ENCODE data around the gene CIAO3. TPM values are rescaled to one million over a fixed set of nuclear protein-coding genes. Genes with fewer than 3 reads are reported as not detected.

The CIAO3 gene
- total RNA-seq, 1 donor from 2014 or later, result 24.2 TPM

DNA sequence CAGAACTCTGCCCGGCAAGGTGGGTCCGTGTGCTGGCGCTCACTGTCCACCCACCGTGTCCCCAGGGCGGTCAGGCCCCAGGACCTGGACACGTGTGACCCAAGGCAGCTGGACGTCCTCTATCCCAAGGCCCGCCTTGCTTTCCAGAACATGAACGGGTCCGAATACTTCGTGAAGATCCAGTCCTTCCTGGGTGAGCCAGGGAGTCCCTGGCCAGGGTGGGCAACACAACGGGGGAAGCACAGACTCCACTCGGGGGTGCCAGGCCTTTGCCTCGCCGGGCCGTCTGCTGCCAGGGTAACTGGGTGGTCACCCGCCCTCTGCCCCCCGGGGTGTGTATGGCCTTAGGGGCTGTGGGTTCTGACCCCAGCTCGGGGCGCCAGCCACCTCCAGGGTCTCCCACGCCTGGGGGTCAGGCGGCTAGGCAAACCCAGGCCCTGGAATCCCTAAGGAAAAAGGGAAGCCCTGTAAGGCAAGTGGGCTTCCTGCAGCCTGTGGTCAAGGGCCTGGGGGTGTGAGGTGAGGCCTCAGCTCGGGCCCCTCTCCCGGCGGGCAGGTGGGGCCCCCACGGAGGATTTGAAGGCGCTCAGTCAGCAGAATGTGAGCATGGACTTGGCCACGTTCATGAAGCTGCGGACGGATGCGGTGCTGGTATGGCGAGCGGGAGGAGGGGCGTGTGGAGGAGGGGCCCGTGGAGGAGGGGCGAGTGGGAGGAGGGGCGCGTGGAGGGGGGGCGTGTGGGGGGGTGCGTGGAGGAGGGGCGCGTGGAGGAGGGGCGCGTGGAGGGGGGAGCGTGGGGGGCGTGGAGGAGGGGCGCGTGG, 26.2 kb upstream of the CIAO3 start:
- no peaks in the 10 kb centered on the region for H3K36me3 ChIP-seq
- no peak overlapping the region for H3K4me3 ChIP-seq
- no peaks in the 10 kb centered on the region for H3K27me3 ChIP-seq
- no peaks in the 10 kb centered on the region for H3K9me3 ChIP-seq
- DNase-seq, result no peak
- H3K4me1 ChIP-seq, result no peaks in the 10 kb centered on the region
- intact Hi-C loops (cut with DNase I), result no loop called here
- no peak overlapping the region for H3K27ac ChIP-seq
- TF ChIP-seq, protein P1, sequence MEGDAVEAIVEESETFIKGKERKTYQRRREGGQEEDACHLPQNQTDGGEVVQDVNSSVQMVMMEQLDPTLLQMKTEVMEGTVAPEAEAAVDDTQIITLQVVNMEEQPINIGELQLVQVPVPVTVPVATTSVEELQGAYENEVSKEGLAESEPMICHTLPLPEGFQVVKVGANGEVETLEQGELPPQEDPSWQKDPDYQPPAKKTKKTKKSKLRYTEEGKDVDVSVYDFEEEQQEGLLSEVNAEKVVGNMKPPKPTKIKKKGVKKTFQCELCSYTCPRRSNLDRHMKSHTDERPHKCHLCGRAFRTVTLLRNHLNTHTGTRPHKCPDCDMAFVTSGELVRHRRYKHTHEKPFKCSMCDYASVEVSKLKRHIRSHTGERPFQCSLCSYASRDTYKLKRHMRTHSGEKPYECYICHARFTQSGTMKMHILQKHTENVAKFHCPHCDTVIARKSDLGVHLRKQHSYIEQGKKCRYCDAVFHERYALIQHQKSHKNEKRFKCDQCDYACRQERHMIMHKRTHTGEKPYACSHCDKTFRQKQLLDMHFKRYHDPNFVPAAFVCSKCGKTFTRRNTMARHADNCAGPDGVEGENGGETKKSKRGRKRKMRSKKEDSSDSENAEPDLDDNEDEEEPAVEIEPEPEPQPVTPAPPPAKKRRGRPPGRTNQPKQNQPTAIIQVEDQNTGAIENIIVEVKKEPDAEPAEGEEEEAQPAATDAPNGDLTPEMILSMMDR (IDR thresholded peaks at IDR 0.05), result no peak
- no peak for ATAC-seq

DNA sequence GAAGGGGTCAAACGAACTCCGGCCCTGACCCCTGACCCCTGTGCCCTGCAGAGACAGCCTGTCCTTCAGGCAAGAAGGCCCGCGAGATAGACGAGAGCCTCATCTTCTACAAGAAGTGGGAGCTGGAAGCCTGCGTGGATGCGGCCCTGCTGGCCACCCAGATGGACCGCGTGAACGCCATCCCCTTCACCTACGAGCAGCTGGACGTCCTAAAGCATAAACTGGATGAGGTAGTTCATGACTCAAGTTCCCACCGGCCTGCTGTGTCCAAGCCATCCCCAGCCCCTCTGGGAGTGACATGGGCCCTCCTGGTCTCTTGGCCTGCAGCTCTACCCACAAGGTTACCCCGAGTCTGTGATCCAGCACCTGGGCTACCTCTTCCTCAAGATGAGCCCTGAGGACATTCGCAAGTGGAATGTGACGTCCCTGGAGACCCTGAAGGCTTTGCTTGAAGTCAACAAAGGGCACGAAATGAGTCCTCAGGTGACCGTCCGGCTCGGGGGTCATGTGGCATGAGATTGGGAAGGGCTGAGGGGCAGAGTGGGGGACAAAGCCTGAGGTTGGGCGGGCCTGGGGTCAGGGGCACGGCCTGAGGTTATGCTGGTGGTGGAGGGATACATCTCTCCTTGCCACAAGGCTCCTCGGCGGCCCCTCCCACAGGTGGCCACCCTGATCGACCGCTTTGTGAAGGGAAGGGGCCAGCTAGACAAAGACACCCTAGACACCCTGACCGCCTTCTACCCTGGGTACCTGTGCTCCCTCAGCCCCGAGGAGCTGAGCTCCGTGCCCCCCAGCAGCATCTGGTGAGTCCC, 25.4 kb upstream of the CIAO3 start:
- Histone ChIP-seq H3K27ac (no peak overlapping the region), H3K4me1 (no peaks in the 10 kb centered on the region), H3K36me3 (no peaks in the 10 kb centered on the region), H3K27me3 (no peaks in the 10 kb centered on the region), H3K9me3 (no peaks in the 10 kb centered on the region), H3K4me3 (no peak overlapping the region)
- intact Hi-C loops (cut with DNase I), result no loop called here
- ATAC-seq (no peak), DNase-seq (peak; percentile 62)
- TF ChIP-seq, protein P1 (IDR thresholded peaks at IDR 0.05), result no peak

DNA sequence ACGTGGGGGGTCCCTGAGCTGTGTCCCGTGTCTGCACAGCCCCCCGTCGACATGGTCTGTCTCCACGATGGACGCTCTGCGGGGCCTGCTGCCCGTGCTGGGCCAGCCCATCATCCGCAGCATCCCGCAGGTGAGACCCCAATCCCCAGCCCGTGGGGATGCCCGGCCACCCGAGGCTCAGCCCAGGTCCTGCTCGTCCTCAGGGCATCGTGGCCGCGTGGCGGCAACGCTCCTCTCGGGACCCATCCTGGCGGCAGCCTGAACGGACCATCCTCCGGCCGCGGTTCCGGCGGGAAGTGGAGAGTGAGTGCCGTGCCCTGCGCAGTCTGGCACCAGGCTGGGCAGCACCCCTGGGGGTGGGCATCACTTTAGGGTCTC, 24.7 kb upstream of the CIAO3 start:
- DNase-seq (peak; percentile 62), ATAC-seq (no peak)
- H3K4me3 ChIP-seq, result no peak overlapping the region
- H3K27me3 ChIP-seq, result no peaks in the 10 kb centered on the region
- TF ChIP-seq, protein P1 (IDR thresholded peaks at IDR 0.05), result no peak
- no peaks in the 10 kb centered on the region for H3K9me3 ChIP-seq
- H3K36me3 ChIP-seq, result no peaks in the 10 kb centered on the region
- H3K27ac ChIP-seq, result no peak overlapping the region
- H3K4me1 ChIP-seq, result no peaks in the 10 kb centered on the region
- intact Hi-C loops (cut with DNase I), result no loop called here

DNA sequence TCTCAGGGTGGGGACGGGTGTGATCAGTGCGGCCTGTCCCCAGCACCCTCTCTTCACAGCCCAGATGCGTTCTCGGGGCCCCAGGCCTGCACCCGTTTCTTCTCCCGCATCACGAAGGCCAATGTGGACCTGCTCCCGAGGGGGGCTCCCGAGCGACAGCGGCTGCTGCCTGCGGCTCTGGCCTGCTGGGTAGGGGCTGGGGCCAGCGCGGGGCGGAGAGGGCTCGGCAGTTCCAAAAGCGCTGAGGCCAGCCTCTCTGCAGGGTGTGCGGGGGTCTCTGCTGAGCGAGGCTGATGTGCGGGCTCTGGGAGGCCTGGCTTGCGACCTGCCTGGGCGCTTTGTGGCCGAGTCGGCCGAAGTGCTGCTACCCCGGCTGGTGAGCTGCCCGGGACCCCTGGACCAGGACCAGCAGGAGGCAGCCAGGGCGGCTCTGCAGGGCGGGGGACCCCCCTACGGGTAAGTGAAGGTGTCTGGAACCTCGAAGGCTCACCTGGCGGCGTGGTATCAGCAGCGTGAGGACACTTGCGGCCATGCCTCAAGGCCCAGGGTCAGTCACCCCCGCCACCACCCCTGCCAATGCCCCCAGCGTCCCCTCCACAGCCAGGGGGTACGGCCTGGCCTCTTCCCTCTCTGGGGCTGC, 24.2 kb upstream of the CIAO3 start:
- DNase-seq, result peak; percentile 64
- TF ChIP-seq, protein P1 (IDR thresholded peaks at IDR 0.05), result no peak

DNA sequence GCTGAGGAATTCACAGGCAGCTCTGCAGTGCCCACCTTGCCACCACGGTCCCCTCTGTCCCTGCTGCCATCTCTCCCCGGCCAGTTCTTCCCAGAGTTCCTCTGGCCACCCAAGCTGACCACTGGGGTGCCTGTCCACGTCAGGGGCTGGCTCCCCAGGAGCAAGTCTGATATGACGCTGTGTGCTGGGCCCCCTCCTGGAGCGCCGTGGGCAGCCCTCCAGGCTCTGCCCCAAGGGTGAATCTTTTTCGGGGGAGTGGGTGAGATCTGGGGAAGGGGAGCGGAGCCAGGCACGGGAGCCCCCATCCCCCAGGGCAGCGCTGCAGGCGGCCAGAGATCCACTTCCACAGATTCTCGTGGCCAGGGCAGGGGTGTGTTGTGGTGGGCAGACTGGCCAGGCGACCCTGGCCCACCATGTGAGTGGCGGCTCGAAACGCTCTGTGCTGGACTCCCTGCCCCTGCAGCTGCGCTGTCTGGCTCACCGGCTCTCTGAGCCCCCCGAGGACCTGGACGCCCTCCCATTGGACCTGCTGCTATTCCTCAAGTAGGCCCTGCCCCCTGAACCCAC, 23.5 kb upstream of the CIAO3 start:
- DNase-seq, result no peak
- H3K36me3 ChIP-seq, result no peaks in the 10 kb centered on the region
- intact Hi-C loops (cut with DNase I), result no loop called here
- no peaks in the 10 kb centered on the region for H3K27me3 ChIP-seq
- no peaks in the 10 kb centered on the region for H3K4me1 ChIP-seq
- H3K9me3 ChIP-seq, result no peaks in the 10 kb centered on the region
- H3K4me3 ChIP-seq, result no peak overlapping the region
- TF ChIP-seq, protein P1 (IDR thresholded peaks at IDR 0.05), result no peak
- no peak for ATAC-seq
- no peak overlapping the region for H3K27ac ChIP-seq

More for the DNA sequence above, 24.2 kb upstream of the CIAO3 start:
- no peaks in the 10 kb centered on the region for H3K27me3 ChIP-seq
- intact Hi-C loops (cut with DNase I), result no loop called here
- H3K4me1 ChIP-seq, result no peaks in the 10 kb centered on the region
- no peak overlapping the region for H3K4me3 ChIP-seq
- H3K36me3 ChIP-seq, result no peaks in the 10 kb centered on the region
- H3K27ac ChIP-seq, result no peak overlapping the region
- ATAC-seq, result no peak
- no peaks in the 10 kb centered on the region for H3K9me3 ChIP-seq
